MV-4-11 (cell line): ENCODE results near the gene ZNF558.

Experiments used
- DNase-seq: peaks from one replicate; lab custom pipeline; 2025; lab: John Stamatoyannopoulos, UW

ZNF558 gene

DNA sequence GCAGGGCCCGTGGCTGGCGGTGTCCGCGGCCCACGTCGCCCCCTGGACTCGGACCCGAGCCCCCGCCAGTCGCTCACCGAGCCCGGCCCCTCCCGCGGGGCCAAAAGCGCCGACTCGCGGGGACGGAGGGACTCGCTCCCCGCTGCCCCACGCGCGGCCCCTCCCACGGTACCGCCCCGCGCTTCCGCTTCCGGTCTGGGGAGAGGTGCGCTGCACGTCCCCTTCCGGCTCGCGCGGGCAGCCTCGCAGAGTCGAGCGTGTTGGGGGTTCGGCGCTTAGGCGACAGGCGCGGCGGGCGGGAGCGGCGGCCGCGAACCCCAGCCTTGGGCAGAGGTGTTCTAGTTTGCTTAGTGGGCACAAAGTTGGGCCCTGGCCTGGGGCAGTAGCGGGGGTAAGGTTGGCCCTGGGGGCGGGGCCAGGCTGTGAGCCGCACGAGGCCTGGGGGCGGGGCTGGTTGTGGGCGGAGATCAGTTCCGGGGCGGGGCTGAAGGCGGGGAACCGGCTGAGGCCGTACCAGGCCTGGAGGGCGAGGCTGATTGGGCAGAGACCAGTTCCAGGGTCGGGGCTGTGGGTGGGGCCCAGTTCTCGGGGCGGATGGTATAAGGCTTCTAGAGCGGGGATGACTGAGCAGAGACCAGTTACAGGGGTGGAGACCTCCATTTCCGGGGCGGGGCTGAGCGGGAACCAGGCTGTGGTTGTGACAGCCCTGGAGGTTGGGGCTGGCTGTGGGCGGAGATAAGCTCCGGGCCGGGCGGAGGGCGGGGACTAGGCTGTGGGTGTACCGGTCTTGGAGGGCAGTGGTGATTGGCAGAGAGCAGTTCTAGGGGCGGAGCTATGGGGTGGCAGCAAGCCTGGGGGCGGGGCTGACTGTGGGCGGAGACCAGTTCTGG is at the start of gene ZNF558, which contains the start of gene MBD3L1:
Gene ZNF558, minus strand, starts transcription at position 173 of the 890 bp plus-strand sequence. CDS start 9,645 bp downstream, outside the sequence.
Gene MBD3L1, plus strand, starts transcription at position 246 of the 890 bp plus-strand sequence. CDS start 10,302 bp downstream, outside the sequence.
- DNase-seq: peak; percentile 100

DNA sequence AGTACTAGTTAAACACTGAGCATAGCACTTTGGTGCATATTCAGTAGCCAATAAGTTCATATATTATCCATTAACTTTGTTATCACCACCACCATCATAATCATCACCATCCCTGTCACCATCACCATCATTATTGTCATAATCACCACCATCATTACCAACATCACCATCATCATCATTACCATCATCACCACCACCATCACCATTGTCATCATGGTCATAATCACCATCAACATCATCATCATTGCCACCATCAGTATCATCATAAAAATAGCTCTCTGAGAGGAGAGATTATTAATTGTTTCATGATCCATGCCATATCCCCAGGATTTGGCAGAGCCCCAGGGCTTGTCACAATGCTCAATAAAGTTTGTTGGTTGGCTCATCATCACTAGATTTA is 49.4 kb upstream of the ZNF558 start:
- DNase-seq: no peak

DNA sequence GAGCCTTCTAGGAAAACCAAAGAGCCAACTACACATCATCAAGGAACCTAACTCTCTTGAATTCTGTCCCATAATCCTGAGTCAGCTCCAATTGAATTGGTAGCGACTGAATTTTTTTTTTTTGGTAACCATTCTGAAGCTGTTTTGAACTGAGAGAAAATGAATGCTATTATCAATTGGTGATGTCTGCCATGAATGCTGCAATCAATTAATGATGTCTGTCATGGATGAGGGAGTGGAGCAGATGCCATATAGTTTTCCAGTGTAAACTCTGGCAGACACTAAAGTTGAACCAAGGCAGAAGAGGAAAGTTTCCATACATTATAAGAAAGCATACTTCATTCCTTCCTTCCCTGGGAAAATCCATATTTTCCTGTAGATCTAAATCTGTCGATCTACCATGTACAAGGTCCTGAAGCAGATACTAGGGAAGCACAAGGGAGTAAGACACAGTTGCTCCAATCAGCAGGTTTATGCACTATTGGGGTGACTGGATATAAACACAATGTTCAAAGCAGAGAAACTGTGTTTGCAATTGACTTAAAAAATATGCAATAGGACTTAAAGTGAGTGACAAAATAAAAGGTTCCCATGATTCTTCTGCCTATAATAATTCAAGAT is 48.9 kb upstream of the ZNF558 start:
- DNase-seq: no peak

DNA sequence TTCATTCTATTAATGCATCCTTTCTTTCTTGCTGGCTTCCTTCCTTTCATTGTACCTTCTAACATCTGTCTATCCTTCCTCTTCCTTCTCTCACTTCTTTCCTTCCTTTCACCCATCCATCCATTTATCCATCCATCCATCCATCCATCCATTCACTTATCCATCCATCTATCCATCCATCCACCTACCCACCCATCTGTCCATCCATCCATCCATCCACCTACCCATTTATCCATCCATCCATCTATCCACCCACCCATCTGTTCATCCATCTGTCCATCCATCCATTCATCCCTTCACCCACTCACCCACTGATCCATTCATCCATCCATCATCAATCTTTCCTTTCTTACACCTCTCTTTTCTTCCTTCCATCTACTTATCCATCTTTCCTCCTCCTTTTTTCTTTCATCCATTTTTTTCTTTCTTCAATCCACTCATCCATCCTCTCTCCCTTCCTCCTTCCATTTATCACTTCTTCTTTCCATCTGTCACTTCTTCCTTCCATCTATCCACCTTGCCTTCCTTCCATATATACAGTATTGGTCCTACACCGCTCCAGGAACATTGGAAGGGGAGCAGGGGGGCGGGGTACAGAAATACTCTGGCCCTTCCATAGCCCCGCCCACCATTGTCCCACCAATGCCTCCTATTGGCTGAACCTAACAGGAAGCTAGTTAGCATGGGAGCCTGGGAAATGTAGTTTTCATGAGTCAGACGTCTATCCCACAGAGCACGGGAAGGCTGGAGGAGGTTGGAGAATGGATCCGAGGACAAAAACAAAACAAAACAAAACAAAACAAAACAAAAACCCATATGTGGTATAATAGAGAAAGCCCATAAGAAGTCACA is 46.0 kb upstream of the ZNF558 start:
- no peak for DNase-seq

DNA sequence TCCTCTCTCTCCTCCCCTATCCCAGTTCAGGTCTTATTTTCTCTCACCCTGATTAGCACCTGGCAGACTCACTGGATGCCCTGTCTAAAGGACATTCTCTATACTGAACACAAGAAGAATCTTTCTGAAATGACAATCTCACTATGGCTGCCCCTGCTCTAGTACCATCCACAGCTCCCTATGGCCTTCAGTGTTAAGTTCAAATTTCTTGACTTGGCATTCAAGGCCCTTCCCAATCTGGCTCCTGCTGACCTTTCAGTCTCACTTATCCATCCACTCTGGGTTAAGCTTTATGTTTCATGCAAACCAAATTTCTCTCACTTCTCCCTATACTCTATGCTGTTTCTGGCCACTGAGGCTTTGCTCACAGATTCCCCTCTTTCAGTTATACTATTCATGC is 34.2 kb upstream of the ZNF558 start:
- DNase-seq: no peak

DNA sequence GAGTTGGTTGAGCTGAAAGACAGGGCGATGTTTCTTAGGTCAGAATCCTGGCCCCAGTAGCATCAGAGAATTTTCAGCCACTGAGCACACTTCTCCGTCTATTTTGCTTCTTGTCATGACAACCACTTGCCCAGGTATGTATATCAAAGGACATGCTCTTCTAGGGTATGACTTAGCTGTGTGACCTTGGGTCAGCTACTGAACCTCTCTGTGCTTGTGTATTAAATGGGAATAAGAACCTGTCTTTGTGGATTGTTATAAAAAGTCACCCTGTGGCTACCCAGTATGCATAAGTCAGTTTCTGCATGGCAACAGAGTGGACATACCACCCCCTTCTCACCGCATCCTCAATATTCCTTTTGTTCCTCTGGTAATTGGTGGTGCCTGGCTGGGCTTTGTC is 26.2 kb upstream of the ZNF558 start:
- DNase-seq: no peak

DNA sequence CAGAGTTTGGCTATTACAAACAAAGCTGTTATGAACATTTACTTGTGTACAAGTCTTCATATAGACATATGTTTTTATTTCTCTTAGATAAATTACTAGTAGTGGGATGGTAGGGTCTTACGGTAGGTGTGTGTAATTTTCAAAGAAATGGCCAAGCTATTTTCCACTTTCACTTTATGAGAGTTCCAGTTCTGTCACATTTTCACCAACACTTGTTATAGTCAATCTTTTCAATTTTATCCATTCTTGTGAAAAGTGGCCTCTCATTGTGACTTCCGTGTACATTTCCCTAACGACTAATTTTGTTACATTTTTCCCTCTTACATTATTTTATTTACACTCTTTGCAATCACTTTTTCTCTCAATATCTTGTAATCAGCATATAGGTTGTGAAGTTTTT is 18.4 kb upstream of the ZNF558 start:
- no peak for DNase-seq

DNA sequence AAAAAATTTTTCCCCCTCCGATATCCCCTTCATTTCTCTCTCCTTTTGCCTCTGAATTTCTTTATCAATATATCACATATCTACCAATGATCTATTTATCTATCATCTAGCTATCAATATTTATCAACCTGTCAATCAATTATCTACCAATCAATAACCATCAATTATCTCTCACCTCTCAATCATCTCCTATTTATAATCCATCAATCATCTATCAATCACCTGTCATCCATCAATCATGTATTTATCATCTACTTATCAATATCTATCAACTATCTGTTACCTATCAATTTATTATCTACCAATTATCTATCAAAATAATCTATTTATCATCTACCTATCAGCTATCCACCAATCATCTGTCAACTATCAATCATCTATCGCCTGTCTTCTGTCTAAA is 17.1 kb upstream of the ZNF558 start:
- no peak for DNase-seq

DNA sequence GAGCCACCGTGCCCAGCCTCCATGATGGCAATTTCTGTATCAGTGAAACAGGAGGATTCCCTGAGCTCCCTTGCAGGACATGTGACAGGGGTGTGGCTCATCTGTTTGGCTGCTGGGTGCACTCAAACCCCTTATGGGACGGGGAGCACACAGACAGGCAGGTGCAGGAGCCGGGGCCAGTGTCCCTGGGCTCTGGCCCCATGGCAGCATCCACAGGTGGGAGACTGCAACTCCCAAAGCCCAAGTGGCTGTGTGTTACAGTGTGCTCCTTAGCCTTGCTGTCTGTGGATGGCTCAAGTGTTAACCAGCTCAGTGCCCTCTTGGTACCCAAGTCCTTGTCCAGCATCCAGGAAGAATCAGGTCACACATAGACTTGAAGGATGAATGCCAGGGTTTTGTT is 14.7 kb upstream of the ZNF558 start:
- no peak for DNase-seq

DNA sequence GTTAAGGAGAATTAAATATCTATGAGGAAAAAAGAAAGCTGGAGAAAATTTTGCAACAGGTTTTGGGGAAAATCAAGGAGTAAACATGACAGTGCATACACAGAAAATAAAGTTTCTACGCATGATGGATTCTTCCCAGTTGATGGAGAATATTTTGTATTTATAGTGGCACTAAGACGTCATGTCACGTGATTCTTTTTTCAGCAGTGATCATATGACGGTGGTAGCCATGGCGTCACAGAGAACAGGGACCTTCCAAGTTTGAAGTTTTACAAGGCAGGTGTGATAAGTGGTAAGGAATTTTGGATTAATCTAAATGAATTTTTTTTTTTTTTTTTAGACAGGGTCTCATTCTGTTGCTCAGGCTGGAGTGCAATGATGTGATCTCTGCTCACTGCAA is 8.6 kb upstream of the ZNF558 start:
- DNase-seq: no peak

DNA sequence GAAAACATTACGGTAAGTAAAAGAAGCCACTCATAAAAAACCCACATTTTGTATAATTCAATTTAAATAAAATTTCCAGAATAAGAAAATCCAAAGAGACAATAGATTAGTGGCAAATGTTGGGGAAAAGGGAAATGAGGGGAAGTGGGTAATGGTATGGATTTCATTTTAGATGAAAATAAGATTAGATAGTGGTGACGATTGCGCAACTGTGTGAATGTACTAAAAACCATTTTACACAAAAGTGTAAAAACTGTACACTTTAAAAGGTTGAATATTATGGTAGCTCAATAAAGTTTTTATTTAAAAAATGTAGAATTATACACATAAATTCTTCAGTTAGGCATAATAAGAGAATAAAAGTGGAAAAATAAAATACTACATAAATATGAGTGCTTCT is 3.8 kb upstream of the ZNF558 start:
- DNase-seq: peak; percentile 54

DNA sequence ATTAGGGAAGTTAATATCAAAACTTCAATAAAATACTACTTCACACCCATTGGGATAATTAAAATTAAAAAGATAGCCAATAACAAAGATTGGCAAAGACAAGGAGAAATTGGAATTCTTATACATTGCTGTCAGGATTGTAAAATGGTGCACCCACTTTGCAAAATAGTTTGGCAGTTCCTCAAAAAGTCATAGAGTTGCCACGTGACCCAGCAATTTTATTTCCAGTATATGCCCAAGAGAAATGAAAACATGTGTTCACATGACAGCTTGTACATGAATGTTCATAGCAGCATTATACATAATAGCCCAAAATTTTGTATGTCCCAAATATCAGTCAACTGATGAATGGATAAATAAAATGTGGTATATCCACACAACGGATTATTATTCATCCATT is 3.3 kb upstream of the ZNF558 start:
- peak; percentile 13 for DNase-seq

DNA sequence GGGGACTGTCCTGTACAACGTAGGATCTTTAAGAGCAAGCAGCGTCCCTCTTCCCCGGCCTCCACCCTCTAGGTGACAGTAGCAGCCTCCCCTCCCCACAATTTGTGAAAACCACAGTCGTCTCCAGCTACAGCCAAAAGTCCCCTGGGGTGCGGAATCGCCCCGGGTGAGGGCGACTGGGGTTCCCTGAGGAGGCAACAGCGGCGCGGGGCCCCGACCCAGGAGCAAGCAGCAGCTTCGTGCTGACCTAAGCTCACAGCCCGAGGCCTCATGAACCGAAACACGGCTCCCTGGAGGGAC is 322 bp downstream of the ZNF558 start:
- no peak for DNase-seq

DNA sequence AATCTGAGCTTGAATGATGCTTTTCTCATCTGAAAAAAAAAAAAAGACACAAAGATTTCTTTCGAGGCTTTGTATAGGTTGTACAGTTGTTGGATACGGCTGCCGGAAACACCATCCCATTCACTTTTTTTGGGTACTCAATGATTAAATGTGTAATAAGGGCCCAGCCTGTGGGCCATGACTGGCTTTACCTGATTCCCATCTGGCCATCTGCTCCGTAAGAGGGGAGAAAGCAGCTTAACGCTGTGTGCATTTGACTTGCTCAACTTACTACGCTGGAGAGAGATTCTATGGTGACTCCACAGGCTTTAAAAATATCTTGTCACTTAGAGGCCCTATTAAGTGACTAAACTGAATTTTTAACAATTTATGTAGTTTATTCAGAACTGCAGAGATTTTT is 731 bp downstream of the ZNF558 start:
- no peak for DNase-seq

DNA sequence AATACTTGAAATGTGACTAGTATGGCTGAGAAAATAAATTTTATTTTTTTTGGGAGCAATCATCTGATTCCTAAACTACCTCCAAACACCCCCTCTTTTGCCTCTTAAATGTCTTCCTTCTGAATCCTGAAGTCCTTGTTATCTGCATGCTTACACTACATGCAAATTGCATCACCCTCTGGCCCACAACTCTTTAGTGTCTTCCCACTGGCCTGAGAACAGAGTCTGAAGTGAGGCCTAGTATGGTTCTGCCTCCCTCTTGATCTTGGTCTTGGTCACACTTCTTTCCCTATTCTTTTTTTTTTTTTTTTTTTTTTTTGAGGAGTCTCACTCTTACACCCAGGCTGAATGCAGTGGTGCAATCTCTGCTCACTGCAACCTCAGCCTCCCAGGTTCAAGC is 4.8 kb downstream of the ZNF558 start:
- no peak for DNase-seq

DNA sequence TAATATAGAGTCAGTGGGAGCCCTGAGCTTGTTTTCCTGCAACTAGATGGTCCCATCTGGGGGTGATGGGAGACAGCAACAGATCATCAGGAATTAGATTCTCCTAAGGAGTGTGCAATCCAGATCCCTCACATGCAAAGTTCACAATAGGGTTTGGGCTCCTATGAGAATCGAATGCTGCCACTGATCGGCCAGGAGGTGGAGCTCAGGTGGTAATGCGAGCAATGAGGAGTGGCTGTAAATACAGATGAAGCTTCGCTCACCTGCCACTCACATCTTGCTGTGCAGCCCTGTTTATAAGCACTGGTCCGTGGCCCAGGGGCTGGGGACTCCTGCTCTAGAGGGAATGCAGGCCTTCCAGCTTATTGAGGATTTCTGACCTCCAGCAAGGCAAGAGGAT is 5.7 kb downstream of the ZNF558 start:
- no peak for DNase-seq

DNA sequence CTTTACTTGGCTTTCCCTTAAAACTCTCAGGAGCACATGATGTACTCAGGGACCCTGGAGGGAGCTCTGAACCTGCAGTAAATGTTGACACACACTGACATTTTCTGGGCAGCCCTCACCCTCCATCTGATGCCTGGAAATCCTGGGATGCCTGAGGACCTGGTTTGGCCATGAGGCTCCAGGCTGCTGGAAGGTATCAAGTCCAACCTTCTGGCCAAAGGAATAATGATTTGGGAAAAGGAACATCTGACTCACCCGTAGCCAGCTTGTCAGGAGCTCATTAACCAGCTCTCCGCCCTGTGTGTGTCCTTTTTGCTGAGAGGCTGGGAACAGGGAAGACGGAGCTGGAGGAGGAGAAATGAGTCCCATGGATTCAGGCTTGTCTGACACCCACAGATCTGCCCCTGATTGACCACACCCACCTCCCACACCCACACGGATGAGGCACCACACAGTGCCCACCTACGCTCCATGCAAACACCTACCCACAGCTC is 10.3 kb downstream of the ZNF558 start:
- DNase-seq: no peak

DNA sequence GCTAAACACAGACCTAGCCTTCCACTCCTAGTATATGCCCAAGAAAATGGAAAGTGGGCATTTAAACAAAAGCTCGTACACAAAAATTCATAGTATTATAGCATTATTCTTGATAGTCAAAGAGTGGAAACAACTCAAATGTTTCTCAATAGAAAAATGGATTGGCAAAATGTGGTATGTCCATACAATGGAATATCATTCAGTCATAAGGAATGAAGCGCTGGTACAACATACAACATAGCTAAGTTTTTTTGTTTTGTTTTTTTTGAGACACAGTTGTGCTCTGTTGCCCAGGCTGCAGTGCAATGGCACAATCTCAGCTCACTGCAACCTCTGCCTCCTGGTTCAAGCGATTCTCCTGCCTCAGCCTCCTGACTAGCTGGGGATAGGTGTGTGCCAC is 11.9 kb downstream of the ZNF558 start:
- no peak for DNase-seq

DNA sequence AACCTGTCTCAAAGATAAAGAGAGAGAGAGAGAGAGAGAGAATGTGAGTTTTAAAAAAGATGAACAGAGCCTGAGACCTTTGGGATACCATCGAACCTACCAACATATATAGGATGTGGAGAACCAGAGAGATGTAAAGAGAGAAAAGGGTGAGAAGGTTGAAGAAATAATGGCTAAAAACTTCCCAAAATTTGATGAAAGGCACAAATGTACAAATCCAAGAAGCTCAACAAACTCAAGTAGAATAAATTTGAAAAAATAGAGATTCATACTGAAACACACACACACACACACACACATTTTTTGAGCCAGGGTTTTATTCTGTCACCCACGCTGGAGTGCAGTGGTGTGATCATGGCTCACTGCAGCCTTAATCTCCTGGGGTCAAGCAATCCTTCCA is 16.3 kb downstream of the ZNF558 start:
- DNase-seq: no peak

DNA sequence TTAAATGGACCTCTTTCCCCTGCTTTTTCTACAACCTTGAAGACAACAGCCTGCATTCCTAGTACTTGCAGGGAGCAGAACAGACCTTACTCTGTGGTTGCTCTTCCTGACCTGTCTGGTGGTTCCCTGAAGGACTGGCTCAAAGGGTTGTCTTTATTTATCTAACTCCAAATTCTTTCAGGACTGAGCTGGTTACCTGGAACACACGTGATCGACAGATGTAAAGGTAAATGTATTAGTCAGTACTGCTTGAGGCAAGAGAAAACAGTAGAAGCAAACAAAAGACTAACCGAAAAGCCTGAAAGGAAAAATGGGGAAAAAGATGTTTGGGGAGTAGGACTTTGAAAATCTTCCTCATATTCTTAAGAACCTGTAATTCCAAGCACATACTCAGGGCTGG is 17.9 kb downstream of the ZNF558 start:
- DNase-seq: no peak

DNA sequence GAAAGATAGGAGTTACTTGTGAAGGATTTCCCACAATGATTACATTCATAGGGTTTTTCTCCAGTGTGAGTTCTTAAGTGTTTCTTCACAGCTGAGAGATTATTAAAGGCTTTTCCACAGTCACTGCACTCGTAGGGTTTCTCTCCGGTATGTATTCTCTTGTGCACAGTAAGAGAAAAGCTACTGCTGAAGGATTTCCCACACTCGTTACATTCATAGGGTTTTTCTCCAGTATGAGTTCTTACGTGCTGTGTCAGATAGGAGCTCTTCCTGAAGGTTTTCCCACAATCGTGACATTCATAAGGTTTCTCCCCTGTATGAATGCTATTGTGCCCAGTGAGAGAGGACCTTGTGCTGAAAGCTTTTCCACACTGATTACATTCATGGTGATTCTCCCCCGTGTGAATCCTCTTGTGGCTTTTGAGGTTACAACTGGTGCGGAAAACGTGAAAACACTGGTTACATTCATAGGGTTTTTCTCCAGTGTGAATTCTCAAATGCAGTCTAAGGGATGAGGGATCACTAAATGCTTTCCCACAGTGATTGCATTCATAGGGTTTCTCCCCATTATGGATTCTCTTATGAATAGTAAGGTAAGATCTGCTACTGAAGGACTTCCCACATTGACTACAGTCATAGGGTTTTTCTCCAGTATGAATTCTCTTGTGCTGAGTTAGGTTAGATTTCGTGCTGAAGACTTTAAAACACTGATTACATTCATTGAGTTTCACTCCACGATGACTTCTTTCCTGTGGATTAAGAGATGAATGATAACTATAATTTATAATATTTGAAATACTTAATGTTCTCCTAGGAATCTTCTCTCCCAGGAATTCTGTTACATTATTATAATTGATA is 20.6 kb downstream of the ZNF558 start:
- no peak for DNase-seq

DNA sequence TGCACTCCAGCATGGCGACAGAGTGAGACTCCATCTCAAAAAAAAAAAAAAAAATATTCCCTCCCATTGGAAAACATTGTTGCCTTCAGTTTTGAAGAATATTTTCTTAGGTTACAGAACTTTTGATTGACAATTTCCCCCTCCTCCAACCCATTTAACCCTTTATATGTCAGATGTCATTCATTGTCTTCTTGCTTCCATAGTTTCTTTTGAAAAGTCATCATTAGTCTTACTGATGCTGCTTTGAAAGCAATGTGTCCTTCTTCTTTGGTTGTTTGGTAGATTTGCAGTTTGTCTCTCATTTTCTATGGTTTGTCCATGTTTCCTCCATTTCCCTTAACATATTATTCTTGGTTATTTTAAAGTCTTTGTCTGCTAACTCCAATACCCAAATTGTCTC is 25.4 kb downstream of the ZNF558 start:
- no peak for DNase-seq
